Measurements from ENCODE around the gene SHISAL2A.

Gene SHISAL2A

GRCh38 chr1:52632732-52633290 is at the start of gene SHISAL2A:
Gene SHISAL2A, plus strand, starts transcription at chr1:52633168. Its CDS starts 326 bp downstream, at chr1:52633494.
- DNase-seq = peak; percentile 76

GRCh38 chr1:52585474-52585873 is 47.5 kb upstream of the SHISAL2A start:
- no peak for DNase-seq

- no peak for DNase-seq
These were observed 44.9 kb upstream of the SHISAL2A start for GRCh38 chr1:52588027-52588426.

- DNase-seq = no peak
These were observed 44.4 kb upstream of the SHISAL2A start for GRCh38 chr1:52588535-52588934.

- peak; percentile 42 for DNase-seq
These were observed 42.7 kb upstream of the SHISAL2A start for GRCh38 chr1:52590266-52590665.

- no peak for DNase-seq
These were observed 40.2 kb upstream of the SHISAL2A start for GRCh38 chr1:52592637-52593323.

GRCh38 chr1:52593495-52593894 is 39.5 kb upstream of the SHISAL2A start:
- no peak for DNase-seq

GRCh38 chr1:52595061-52595460 is 37.9 kb upstream of the SHISAL2A start:
- DNase-seq = no peak

- no peak for DNase-seq
These were observed 35.1 kb upstream of the SHISAL2A start for GRCh38 chr1:52597912-52598311.

GRCh38 chr1:52598729-52599128 is 34.2 kb upstream of the SHISAL2A start:
- DNase-seq = no peak

- no peak for DNase-seq
These were observed 33.7 kb upstream of the SHISAL2A start for GRCh38 chr1:52599236-52599635.

- no peak for DNase-seq
These were observed 32.3 kb upstream of the SHISAL2A start for GRCh38 chr1:52600533-52601179.

GRCh38 chr1:52601519-52601918 is 31.4 kb upstream of the SHISAL2A start:
- no peak for DNase-seq

GRCh38 chr1:52601991-52602855 is 30.7 kb upstream of the SHISAL2A start, which contains the start of gene GPX7:
Gene GPX7, plus strand, starts transcription at chr1:52602371. Its CDS starts 39 bp downstream, at chr1:52602410.
- peak; percentile 65 for DNase-seq

GRCh38 chr1:52602856-52603600 is 29.9 kb upstream of the SHISAL2A start:
- DNase-seq = peak; percentile 43

GRCh38 chr1:52603630-52604029 is 29.3 kb upstream of the SHISAL2A start:
- DNase-seq = peak; percentile 1

GRCh38 chr1:52604063-52604770 is 28.8 kb upstream of the SHISAL2A start:
- DNase-seq = peak; percentile 12

- DNase-seq = no peak
These were observed 19.2 kb upstream of the SHISAL2A start for GRCh38 chr1:52613636-52614373.

GRCh38 chr1:52614671-52615070 is 18.3 kb upstream of the SHISAL2A start:
- no peak for DNase-seq

GRCh38 chr1:52615489-52616042 is 17.4 kb upstream of the SHISAL2A start:
- no peak for DNase-seq

- no peak for DNase-seq
These were observed 11.0 kb upstream of the SHISAL2A start for GRCh38 chr1:52621950-52622349.

Measured in NCI-H69 (cell line).